GM21360 (cell line): ENCODE measurements around the gene ASB11.

Experiments used
- ATAC-seq: cut with Tn5 transposase; IDR thresholded peaks from one replicate; pipeline ENCODE4 v1.9.1; 2021; ENCODE audit warnings: mild to moderate bottlenecking, moderate library complexity; ENCODE audit not compliant: unreplicated experiment

Gene ASB11

DNA sequence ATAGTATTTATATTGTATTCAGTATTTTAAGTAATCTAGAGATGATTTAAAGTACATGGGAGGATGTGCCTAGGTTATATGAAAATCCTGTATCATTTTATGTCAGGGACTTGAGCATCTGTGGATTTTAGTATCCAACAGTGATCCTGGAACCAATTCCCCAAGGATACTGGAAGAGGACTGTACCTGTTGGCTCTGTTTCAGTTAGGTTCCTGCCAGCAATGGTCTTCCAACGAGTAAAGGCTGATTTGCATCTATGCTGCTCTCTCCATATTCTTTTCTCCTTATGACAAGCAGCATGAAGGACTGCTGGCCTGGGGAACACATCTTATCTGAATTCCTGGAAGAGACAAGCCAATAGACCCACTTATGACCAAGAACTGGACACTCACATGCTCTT is 80.4 kb downstream of the ASB11 start:
- no peak for ATAC-seq

DNA sequence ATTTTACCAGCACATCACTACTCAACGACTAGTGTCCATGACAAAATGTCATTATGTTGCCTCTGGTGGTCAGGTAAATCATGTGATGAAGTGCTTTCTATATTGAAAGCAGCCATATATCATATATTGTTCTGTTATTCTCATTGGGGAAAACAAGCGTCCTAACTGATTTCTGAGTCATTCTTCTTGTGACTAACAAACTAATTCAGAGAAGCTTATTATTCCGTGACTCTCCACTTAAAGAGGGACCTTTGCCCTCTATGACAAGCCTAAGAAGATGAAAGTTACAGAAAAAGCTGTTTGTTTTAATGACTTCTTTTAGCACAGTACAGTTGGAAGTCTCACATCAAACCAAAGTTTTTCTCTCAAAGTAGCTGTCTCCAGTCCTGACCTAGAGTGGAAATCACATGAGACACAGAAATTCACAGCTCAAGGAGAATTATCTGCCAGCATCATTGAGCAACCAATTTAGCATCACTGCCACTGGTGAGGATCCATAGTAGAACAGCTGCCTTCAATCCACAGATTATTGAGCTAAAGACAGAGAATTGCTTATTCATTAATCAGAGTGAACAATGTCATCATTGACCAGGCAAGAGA is 81.9 kb downstream of the ASB11 start:
- no peak for ATAC-seq
